Heart right ventricle (tissue), 16 donors: Measurements from ENCODE around the gene ZNF217. TPM values are rescaled to one million over a fixed set of nuclear protein-coding genes. Genes with fewer than 3 reads are reported as not detected.
A peak's percentile ranks its signal among the peaks of the same experiment; 100 is the strongest.
"Not testable (repeated sequence)": the region's sequence is repeated elsewhere in the genome, so short reads cannot be mapped to it uniquely, and the experiment has no call there.

ENCODE experiments used
- ATAC-seq, 8 donors: fragments of 200-7000 bp; cut with Tn5 transposase; one replicate each; pipeline ENCODE4 v1.9.1; 2020; ENCODE audit warnings: mild to moderate bottlenecking in 8 of 8, moderate library complexity in 8 of 8, moderate number of reproducible peaks in 1 of 8
- DNase-seq, 2 donors: peaks; one replicate each; pipeline ENCODE4 v3.0.0-alpha.2; 2020
- H3K27ac ChIP-seq, 10 donors: fragments of 200-600 bp; sonication (generic) in 2 of 10; one replicate each; pipeline versions ENCODE4 v1.5.0 to v1.8.0; 2020 to 2022; ENCODE audit warnings: mild to moderate bottlenecking in 3 of 10
- H3K27me3 ChIP-seq, 7 donors: fragments of 200-600 bp; one replicate each; pipeline ENCODE4 v1.8.0; 2021 to 2022; ENCODE audit warnings: mild to moderate bottlenecking in 2 of 7
- H3K36me3 ChIP-seq, 9 donors: fragments of 200-600 bp; sonication (generic) in 1 of 9; one replicate each; pipeline versions ENCODE4 v1.5.0 to v1.8.0; 2020 to 2022; ENCODE audit warnings: mild to moderate bottlenecking in 2 of 9
- H3K4me1 ChIP-seq, 9 donors: fragments of 200-600 bp; sonication (generic) in 1 of 9; one replicate each; pipeline versions ENCODE4 v1.5.0 to v1.8.0; 2020 to 2022; ENCODE audit warnings: mild to moderate bottlenecking in 4 of 9
- H3K4me3 ChIP-seq, 10 donors: fragments of 200-600 bp; sonication (generic) in 2 of 10; one replicate each; pipeline versions ENCODE4 v1.5.0 to v1.8.0; 2020 to 2022; ENCODE audit warnings: mild to moderate bottlenecking in 7 of 10, moderate library complexity in 2 of 10
- H3K9me3 ChIP-seq, 11 donors: fragments of 200-600 bp in 10 of 11; sonication (generic) in 2 of 11; one replicate each; pipeline versions ENCODE4 v1.5.0 to v1.8.0; 2013 to 2022; ENCODE audit warnings: mild to moderate bottlenecking in 2 of 11, control low read depth in 1 of 11, moderate library complexity in 1 of 11
- CTCF ChIP-seq, 9 donors: fragments of 200-600 bp; sonication (generic) in 2 of 9; IDR thresholded peaks; one replicate each; pipeline versions ENCODE4 v1.5.0 to v1.8.0; 2021 to 2022; ENCODE audit warnings: antibody characterized with exemption in 9 of 9, mild to moderate bottlenecking in 5 of 9, moderate library complexity in 1 of 9
- WGBS, 2 donors: extraction: QIAGEN DNeasy Blood & Tissue Kit; methylation state at CpG; one replicate each; pipeline ENCODE4 v1.1.7; 2013; ENCODE audit warnings: inconsistent platforms in 1 of 2; 5-methylcytosine and 5-hydroxymethylcytosine counted together
- intact Hi-C, 10 donors: fragments of 100-400 bp; cut with DNase I; formaldehyde crosslinking; loops; one replicate each; pipeline versions ENCODE4 v1.11.1 to v1.14.2; 2022
- polyA plus RNA-seq, 2 donors: library from polyadenylated mRNA; stranded (reverse); fragments of 200-250 nt; gene quantifications; one replicate each; pipeline ENCODE4 v1.2.3, GENCODE V29; 2013
- total RNA-seq, 10 donors: library from RNA; stranded (reverse); fragmentation: NEBNext Ultra II Directional in 3 of 10; extraction: Animal tissue kit (Norgen Biotek cat#: 25700) in 3 of 10; gene quantifications; one replicate each; pipeline versions ENCODE4 v1.2.1 to v1.2.4, GENCODE V29; 2021 to 2023
- donor health status: Arrhythmogenic right ventricular cardiomyopathy.
- donor health status: ischemic (EF 13 %, LVEDD 7.1; RV severe dilation, severe dysfunction).
- donor health status: healthy with polysubstance abuse.
- donor health status: DM: no; HTN: yes; CAD: no.
- donor health status: DM: no; HTN: no; CAD: no.
- donor health status: ischemic (EF 25% LVEDD 6.9; RV normal size, moderate dysfunction).
- donor health status: ischemic (EF 25% LVEDD 5.7; RV mildly dilated, moderate dysfunction).
- donor health status: healthy.
- donor health status: DM: yes; HTN: yes; CAD: no.
- donor health status: Ischemic cardiomyopathy.
- donor health status: ischemic (EF 35%, LVEDD 5.7; RV mildly dilated, moderate dysfunction).
- donor health status: nonischemic (EF 11% LVEDD 7.7; RV severe dilation, severe dysfunction).
- donor health status: DM: yes; HTN: yes; CAD: no.
- donor health status: PGD.
- donor health status: ischemic (EF 29% LVEDD 5.4; RV normal size, mild dysfunction).
- donor health status: nonischemic (EF 23%, LVEDD 6.1; RV moderate dilation, normal function).

The ZNF217 gene
- total and polyA plus RNA-seq, 12 donors, result 3.3 to 18.4 (median 8.2) TPM

GRCh38 chr20:53622247-53623133, 28.9 kb upstream of the ZNF217 start:
- WGBS, 2 donors, result 40 to 47% methylated on average over 7 of the region's 7 CpGs
- peak in 3 of 8 donors; percentile 8 to 43 (median 34) for ATAC-seq
- Histone ChIP-seq H3K4me1 (peaks cover 0 to 54% (median 36%) of the 10 kb centered on the region in 9 donors), H3K36me3 (no peaks in the 10 kb centered on the region), H3K9me3 (no peaks in the 10 kb centered on the region), H3K27ac (peak overlapping the region; percentile 14 to 97 (median 85)), H3K4me3 (peak overlapping the region in 1 of 10 donors; percentile 54), H3K27me3 (no peaks in the 10 kb centered on the region)
- intact Hi-C loops, result loop anchor here in 3 of 10 donors (2.0 to 5.0 kb wide), 4 partner anchors 35 to 245 kb away; no protein-coding TSS in a partner anchor
- TF ChIP-seq CTCF (IDR thresholded peaks at IDR 0.05), result no peak
- DNase-seq, result no peak

- no peak for TF ChIP-seq CTCF (IDR thresholded peaks at IDR 0.05)
- intact Hi-C loops, result loop anchor here in 3 of 10 donors (2.0 to 5.0 kb wide), 4 partner anchors 36 to 246 kb away; no protein-coding TSS in a partner anchor
Observed at GRCh38 chr20:53621482-53622246, 28.0 kb upstream of the ZNF217 start.

GRCh38 chr20:53618490-53619000, 24.9 kb upstream of the ZNF217 start:
- ATAC-seq, H3K36me3 ChIP-seq, H3K4me3 ChIP-seq, H3K27me3 ChIP-seq, intact Hi-C loops, DNase-seq, H3K9me3 ChIP-seq, H3K27ac ChIP-seq: not testable (repeated sequence)
- WGBS, 2 donors, result 90 to 95% methylated on average over 12 of the region's 12 CpGs
- H3K4me1 ChIP-seq, result peaks cover 0 to 33% (median 26%) of the 10 kb centered on the region in 9 donors

More at GRCh38 chr20:53621482-53622246, 28.0 kb upstream of the ZNF217 start:
- H3K27ac ChIP-seq, result peak overlapping the region; percentile 14 to 97 (median 85)
- H3K4me3 ChIP-seq, result no peak overlapping the region
- no peaks in the 10 kb centered on the region for H3K9me3 ChIP-seq
- H3K4me1 ChIP-seq, result peaks cover 0 to 54% (median 36%) of the 10 kb centered on the region in 9 donors
- ATAC-seq (peak; percentile 54 to 77 (median 68)), DNase-seq (peak; percentile 40 to 45)
- no peaks in the 10 kb centered on the region for H3K27me3 ChIP-seq
- H3K36me3 ChIP-seq, result no peaks in the 10 kb centered on the region
- 16 to 22% methylated on average over 9 of the region's 9 CpGs for WGBS, 2 donors

GRCh38 chr20:53617791-53618489, 24.3 kb upstream of the ZNF217 start:
- Histone ChIP-seq H3K9me3 (no peaks in the 10 kb centered on the region), H3K4me1 (peaks cover 0 to 27% (median 22%) of the 10 kb centered on the region in 9 donors), H3K27me3 (no peaks in the 10 kb centered on the region), H3K4me3 (no peak overlapping the region), H3K27ac (no peak overlapping the region), H3K36me3 (no peaks in the 10 kb centered on the region)
- 88 to 90% methylated on average over 10 of the region's 10 CpGs for WGBS, 2 donors
- TF ChIP-seq CTCF (IDR thresholded peaks at IDR 0.05), result no peak
- intact Hi-C loops, result no loop called here
- DNase-seq (no peak), ATAC-seq (no peak)

GRCh38 chr20:53616489-53616888, 22.9 kb upstream of the ZNF217 start:
- H3K4me1 ChIP-seq, result peaks cover 0 to 20% (median 9%) of the 10 kb centered on the region in 9 donors
- H3K36me3 ChIP-seq, ATAC-seq, intact Hi-C loops, H3K9me3 ChIP-seq, DNase-seq, H3K27ac ChIP-seq, H3K27me3 ChIP-seq, H3K4me3 ChIP-seq: not testable (repeated sequence)
- WGBS, 2 donors, result 96 to 97% methylated on average over 6 of the region's 6 CpGs
